ENCODE measurements around the gene LYSMD1. TPM values are rescaled to one million over a fixed set of nuclear protein-coding genes. Genes with fewer than 3 reads are reported as not detected.
"Not testable (repeated sequence)": the region's sequence is repeated elsewhere in the genome, so short reads cannot be mapped to it uniquely, and the experiment has no call there.

The LYSMD1 gene
- total RNA-seq, 1 experiment from 2014 or later: 5.1 TPM

- intact Hi-C loops (cut with micrococcal nuclease; ENCODE audit: unreplicated experiment): no loop called here
These were observed 46.4 kb upstream of the LYSMD1 start for GRCh38 chr1:151211972-151212705.

GRCh38 chr1:151210830-151211229 lies 45.1 kb upstream of the LYSMD1 start:
- intact Hi-C loops (cut with micrococcal nuclease; ENCODE audit: unreplicated experiment) (no loop called here), in situ Hi-C loops (cut with HindIII; ENCODE audit: low pct_unique_long_range_greater_than_20kb, low sequenced_read_pairs) (no loop called here)
- CTCF ChIA-PET: no interaction called here
- Histone ChIP-seq H3K4me1 (ENCODE audit: control insufficient read depth, insufficient read depth, low read length) (no peaks in the 10 kb centered on the region), H3K27me3 (ENCODE audit: control insufficient read depth, insufficient read depth, low read length) (no peaks in the 10 kb centered on the region), H3K27ac (ENCODE audit: low read length) (no peak overlapping the region), H3K36me3 (ENCODE audit: control insufficient read depth, insufficient read depth, low read length) (0 out of 2 replicates have a peak, but pooled peaks cover 3% of the 10 kb centered on the region), H3K4me3 (ENCODE audit: low read depth in 2 of 2, low read length in 2 of 2) (no peak overlapping the region), H3K9me3 (ENCODE audit: control insufficient read depth, insufficient read depth, low read depth, low read length) (no peaks in the 10 kb centered on the region)
- no peak for TF ChIP-seq REST (IDR thresholded peaks at IDR 0.05; ENCODE audit: insufficient read depth in 1 of 2, low read depth in 2 of 2, low read length in 1 of 2)
- TF ChIP-seq SIN3A (IDR thresholded peaks at IDR 0.05; ENCODE audit: borderline replicate concordance, insufficient read depth, low read depth, low read length): no peak
- no peak for TF ChIP-seq TCF7L2 (IDR thresholded peaks at IDR 0.05; ENCODE audit: low read depth, low read length)
- no peak for TF ChIP-seq POLR2AphosphoS5 (IDR thresholded peaks at IDR 0.05; ENCODE audit: low read depth, low read length)
- TF ChIP-seq CTCF (IDR thresholded peaks at IDR 0.05): no peak
- BruUV-seq (replicated peaks): no TSS peak
- DNase-seq (ENCODE audit: low read depth, low spot score) (no peak), ATAC-seq (no peak)
- POLR2A ChIA-PET: no interaction called here

More at GRCh38 chr1:151211972-151212705, 46.4 kb upstream of the LYSMD1 start:
- ATAC-seq (no peak), DNase-seq (ENCODE audit: low read depth, low spot score) (no peak)
- Histone ChIP-seq H3K4me3 (ENCODE audit: low read depth in 2 of 2, low read length in 2 of 2) (no peak overlapping the region), H3K9me3 (ENCODE audit: control insufficient read depth, insufficient read depth, low read depth, low read length) (no peaks in the 10 kb centered on the region), H3K27me3 (ENCODE audit: control insufficient read depth, insufficient read depth, low read length) (no peaks in the 10 kb centered on the region), H3K36me3 (ENCODE audit: control insufficient read depth, insufficient read depth, low read length) (0 out of 2 replicates have a peak, but pooled peaks cover 3% of the 10 kb centered on the region), H3K4me1 (ENCODE audit: control insufficient read depth, insufficient read depth, low read length) (no peaks in the 10 kb centered on the region), H3K27ac (ENCODE audit: low read length) (no peak overlapping the region)
- BruUV-seq (replicated peaks): no TSS peak
- CTCF ChIA-PET: no interaction called here
- POLR2A ChIA-PET: interaction anchor here (0.6 to 1.0 kb wide), 3 partner anchors 10 to 187 kb away, joined by 3 to 5 read pairs (median 4); partner anchors contain the start of gene PSMB4
- in situ Hi-C loops (cut with HindIII; ENCODE audit: low pct_unique_long_range_greater_than_20kb, low sequenced_read_pairs): no loop called here
- no peak for TF ChIP-seq CTCF (IDR thresholded peaks at IDR 0.05)
- TF ChIP-seq REST (IDR thresholded peaks at IDR 0.05; ENCODE audit: insufficient read depth in 1 of 2, low read depth in 2 of 2, low read length in 1 of 2): no peak
- no peak for TF ChIP-seq SIN3A (IDR thresholded peaks at IDR 0.05; ENCODE audit: borderline replicate concordance, insufficient read depth, low read depth, low read length)
- no peak for TF ChIP-seq TCF7L2 (IDR thresholded peaks at IDR 0.05; ENCODE audit: low read depth, low read length)
- no peak for TF ChIP-seq POLR2AphosphoS5 (IDR thresholded peaks at IDR 0.05; ENCODE audit: low read depth, low read length)

- CTCF ChIA-PET; BruUV-seq (replicated peaks); H3K27me3 ChIP-seq (ENCODE audit: control insufficient read depth, insufficient read depth, low read length); ATAC-seq; H3K4me3 ChIP-seq (ENCODE audit: low read depth in 2 of 2, low read length in 2 of 2); H3K4me1 ChIP-seq (ENCODE audit: control insufficient read depth, insufficient read depth, low read length); H3K27ac ChIP-seq (ENCODE audit: low read length); in situ Hi-C loops (cut with HindIII; ENCODE audit: low pct_unique_long_range_greater_than_20kb, low sequenced_read_pairs); H3K36me3 ChIP-seq (ENCODE audit: control insufficient read depth, insufficient read depth, low read length); DNase-seq (ENCODE audit: low read depth, low spot score); H3K9me3 ChIP-seq (ENCODE audit: control insufficient read depth, insufficient read depth, low read depth, low read length); intact Hi-C loops (cut with micrococcal nuclease; ENCODE audit: unreplicated experiment): not testable (repeated sequence)
- POLR2A ChIA-PET: interaction anchor here (0.6 kb wide), 1 partner anchor 49 kb away, joined by 7 read pairs; the partner anchor contains the start of gene PSMD4
These were observed 39.8 kb upstream of the LYSMD1 start for GRCh38 chr1:151205381-151205965.

Data from Panc1 (cell line).